GM21515 (cell line): ENCODE data around the gene ERC2.
"Not testable (repeated sequence)": the region's sequence is repeated elsewhere in the genome, so short reads cannot be mapped to it uniquely, and the experiment has no call there.

Experiments
- ATAC-seq: cut with Tn5 transposase; IDR thresholded peaks from one replicate; pipeline ENCODE4 v1.9.1; 2021; ENCODE audit not compliant: unreplicated experiment

Gene ERC2

DNA sequence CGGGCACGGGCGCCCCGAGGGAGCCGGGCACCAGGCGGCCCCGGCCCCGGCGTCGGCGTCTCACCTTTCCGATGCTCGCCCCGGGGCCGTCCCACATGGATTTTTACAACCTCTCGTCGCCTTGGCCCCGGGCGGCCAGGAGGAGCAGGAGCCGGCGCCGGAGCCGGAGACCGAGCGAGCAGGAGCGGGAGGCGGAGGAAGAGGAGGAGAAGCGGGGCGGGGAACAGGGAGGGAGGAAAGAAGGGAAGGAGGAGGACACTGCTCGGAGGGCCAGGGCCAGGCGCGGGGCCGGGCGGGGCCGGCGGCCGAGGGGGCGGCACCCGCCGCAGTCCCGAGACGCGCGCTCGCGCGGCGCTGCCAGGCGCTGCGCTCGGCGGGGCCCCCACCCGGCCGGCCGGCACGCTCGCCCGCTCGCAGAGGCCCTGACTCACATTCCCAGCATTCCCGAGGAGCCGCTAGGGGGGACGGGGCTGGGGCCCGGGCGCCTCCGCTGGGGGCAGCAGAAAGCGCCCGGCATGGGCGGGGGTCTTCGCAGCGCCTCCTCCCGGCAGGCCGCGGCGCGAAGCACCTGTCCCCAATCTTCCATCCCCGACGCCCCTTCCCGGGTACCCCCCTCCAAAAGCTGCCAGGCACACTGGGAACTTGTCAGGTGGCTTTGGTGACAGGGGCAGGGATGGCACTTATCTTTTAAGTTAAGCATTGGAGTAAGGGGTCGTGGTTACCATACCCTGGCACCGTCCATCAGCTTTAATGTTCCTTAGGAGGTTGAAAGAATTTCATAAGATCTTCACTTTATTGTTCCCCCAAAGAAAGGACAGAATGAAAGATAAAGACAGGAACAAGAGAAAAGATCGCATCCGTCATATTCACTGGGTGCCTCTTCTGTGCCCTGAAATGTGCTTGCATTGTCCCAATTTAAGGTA, at the start of gene ERC2:
TSS of gene ERC2 (minus strand) at position 284 of the 923 bp plus-strand sequence.
- no peak for ATAC-seq

DNA sequence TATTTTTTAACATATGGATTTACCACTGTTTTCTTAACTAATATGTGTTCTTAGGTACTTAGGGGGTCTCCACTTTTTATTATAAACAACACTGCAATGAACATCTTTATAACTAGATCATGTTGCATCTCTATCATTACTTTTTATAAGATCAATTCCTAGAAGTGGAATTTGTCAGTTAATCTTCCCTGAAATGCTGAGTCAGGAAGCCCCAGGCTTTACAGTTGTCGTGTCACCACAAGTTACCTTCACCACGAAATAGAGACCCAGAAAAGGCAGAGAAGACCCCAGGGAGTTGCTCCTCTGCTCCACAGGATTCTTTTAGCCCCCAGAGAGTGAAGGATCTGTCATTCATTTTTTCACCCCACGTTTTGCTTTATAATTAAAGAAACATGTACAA, 34.5 kb upstream of the ERC2 start:
- ATAC-seq = no peak

DNA sequence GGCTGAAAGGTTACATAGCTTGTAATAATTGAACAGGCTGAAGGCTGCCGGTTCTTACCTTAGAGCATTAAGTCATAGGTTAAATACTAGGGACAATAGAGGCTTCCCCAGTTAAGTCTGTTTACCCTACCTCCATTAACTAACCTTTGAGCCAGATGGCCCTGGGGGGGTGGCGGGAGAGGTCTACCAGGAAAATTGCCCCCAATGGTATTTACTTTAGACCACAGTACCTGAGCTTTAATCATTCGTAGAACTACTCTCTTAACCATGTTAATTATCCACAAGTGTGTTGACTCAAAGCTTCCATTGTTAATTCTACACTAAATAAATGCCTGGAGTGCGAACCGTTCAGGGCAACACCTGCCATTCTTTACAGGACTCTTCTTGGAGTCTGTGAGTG, 28.1 kb upstream of the ERC2 start:
- not testable (repeated sequence) for ATAC-seq

DNA sequence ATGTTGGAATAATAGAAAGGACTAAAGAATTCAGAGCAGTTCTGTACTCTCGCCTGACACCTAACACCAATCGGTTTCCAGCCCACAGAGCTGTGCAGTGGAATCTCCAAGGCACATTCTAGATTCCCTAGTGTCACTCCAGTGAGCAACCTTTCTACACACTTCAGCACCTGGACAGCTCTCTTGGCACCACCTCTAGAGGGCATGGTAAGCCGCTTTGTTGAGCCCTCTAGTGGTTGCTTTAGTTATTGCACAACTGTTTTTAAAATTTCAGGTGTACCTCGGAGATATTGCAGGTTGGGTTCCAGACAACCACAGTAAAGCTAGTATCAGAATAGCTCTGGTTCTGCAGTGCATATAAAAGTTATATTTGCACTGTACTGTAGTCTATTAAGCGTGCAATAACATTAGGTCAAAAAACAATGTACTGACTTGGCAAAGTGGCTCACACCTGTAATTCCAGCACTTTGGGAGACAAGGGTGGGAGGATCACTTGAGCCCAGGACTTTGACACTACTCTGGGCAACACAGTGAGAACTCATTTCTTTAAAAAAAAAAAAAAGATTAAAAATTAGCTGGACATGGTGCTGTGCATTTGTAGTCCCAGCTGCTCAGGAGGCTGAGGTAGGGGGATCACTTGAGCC, 26.5 kb upstream of the ERC2 start:
- ATAC-seq = peak; percentile 96

DNA sequence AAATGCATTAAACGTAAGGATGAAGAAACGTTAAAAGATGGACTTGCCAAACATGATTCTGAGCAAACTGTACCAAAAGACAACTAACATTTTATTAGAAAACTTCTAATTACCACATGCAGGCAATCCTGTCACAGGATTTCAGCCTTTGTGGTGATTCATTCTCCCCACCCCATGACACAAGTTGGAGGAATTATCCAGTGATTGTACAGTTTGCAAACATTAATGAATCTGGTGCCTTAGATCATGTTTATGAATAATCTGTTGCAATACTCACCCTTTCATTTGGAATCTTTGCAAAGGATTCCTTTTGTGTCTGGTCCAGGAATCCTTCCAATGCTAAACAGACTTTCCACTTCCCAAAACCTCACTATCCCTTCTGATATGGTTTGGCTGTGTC, 23.3 kb upstream of the ERC2 start:
- no peak for ATAC-seq

DNA sequence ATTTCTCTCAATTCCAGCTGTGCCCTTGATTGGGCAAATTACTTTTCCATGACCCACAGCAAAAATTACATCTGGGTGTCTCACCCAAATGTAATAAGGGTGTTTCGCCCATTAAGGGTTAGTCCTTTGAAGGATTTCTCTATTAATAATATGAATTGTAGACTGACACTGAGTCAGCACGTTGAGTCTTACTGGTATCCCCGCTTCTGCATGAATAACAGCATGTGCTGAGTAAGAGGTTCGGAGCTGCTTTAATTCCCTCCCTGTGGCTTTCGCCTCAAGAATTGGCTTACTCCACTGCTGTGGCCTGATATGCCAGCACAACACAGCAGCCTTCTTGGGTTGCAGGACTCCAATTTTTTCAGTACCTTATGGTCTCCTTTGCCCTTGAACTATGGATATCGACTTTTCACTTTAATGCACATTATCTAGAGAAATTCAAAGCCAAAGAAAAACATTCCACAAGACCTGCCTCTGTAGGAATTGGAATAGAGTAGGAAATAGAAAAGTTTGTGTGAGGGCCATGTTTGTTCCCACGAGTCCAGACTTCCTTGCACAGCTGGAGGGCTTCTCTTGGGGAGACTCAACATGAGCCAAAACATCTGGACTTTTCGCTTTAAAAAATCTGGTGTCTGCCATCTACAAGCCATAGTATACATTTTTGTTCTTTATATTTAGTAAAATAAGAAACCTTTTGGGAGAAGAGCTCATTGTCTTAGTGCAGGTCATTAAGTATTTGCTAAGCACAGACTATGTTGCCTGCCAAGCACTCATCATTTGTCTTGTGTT, 20.7 kb upstream of the ERC2 start:
- ATAC-seq = no peak

DNA sequence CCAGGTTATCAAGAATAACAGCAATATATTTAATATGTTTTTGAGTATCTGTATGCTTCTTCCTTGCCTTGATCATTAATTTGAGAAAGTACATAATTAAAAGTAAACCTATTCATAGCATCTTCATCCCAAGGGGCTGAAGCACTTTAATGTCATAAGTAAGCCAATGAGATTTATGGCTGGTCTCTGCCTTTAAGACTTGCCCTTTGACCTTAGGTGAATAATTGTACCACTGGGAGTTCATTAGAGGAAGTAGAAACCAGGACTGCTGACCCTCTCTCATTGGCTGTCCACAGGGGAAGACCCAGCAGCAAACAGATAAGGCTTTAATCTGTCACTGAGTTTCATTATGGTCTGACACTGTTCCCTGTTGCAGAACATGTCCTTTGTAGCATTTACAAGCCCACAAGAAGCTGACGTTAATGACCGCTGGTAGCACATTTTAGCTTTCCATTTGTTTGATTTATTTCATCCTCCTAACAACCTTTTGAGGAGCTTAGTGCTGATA, 16.3 kb upstream of the ERC2 start:
- no peak for ATAC-seq

DNA sequence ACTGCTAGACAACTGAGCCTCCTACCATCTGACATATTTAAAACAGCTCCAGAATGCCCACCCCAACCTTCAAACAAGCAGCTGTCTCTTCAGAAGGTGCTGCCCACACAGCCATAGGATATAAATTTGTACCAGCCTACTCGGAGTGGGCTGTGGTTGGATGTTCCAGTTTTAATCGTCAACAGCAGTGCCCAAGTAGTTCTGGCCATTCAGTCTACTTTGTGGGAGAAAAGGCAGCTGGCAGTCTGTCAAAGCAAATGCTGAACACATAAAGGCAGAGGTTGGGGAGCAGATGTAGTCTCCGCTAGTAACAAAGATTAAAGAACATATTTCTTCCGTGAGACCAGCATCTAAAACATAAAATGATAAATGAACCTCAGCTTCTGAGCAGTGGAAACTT, 15.9 kb upstream of the ERC2 start:
- no peak for ATAC-seq

DNA sequence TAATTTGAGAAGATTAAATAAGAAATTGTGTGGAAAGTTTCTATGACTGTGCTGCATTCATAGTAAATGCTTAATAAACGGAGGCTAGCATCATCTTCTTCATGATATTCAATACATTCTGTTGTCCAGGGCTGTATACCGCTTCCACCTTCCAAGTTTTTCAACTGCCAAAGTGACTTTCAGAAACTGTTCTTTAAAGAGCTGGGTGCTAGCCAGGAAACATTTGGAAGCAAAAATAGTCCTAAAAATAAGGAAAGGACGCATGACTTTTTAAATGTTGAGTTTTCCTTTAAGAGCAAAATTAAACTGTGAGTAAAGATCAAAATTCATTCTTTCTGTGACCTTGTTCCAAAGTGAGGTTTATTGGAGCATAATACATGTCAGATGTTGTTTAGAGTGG, 9.4 kb upstream of the ERC2 start:
- ATAC-seq = no peak

DNA sequence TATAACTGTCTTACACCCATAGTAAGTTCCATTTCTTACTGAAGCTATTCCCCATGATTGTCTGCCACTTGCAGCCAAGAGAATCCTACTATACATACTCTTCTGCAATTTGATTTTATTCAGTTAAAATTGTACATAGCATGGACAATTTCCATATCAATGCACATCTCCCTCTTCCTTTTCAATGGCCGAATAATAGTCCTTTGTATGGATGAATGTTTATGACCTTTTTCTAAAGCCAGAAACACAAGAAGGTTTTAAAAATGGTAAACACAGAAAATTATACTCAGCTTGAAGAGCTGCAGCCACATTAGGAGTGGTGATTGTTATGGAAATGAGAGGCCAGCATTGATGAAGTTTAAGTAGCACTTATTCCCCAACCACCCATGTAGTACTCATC, 8.5 kb upstream of the ERC2 start:
- no peak for ATAC-seq

DNA sequence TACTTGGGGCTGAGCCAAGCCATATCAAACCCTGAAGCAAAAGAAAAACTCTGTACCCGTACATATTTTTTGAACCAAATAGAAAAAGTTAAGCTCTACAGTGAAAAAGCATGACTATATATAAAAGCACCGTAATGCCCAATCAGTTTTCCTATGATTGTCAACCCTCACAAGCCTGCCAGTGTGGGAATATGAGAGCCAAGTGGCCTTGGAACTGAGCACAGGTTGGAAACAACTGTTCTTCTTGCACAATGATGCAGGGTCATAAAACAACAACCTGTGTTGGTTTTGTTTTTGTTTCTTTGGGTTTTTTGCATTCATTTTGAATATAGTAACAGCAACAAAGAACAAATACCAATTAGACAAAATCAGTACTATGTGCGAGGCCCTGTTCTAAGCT, 3.5 kb upstream of the ERC2 start:
- ATAC-seq = no peak

DNA sequence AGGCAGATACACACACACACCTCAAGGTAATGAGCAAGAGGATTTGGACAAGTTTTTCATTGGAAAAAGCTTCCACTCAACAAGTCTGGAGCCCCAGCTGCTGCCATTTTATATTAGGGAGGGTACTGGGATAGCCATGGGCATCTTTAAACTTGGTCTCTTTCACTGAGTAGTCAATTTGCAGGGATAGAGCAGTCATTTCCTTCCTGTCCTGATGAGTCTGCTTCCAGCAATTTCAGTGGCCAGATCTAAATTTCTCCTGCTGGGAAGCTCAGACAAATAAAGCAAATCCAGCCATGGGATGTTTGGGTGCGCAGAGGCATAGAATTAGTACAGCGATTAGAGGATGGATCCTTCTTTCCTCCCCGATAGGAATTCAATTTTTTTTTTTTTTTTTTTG, 874 bp upstream of the ERC2 start:
- no peak for ATAC-seq

DNA sequence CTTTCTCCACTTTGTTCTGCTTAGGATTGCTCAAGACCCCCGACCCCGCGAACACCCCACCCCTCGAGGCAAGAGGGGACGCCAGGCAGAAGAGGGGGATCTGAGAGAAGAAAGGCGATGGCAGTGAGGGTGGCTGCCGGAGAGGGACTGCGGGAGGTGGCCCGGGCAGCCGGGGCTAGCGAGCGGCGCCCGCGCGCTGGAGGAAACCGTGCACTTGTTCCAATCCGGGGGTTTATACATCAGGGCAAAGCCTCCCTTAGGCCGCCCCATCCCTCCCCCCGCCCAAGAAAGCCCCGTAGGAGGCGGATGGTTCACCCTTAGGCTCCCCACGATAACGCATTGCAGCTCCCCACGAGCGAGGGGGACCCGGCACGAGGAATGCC, 475 bp downstream of the ERC2 start:
- ATAC-seq = no peak

DNA sequence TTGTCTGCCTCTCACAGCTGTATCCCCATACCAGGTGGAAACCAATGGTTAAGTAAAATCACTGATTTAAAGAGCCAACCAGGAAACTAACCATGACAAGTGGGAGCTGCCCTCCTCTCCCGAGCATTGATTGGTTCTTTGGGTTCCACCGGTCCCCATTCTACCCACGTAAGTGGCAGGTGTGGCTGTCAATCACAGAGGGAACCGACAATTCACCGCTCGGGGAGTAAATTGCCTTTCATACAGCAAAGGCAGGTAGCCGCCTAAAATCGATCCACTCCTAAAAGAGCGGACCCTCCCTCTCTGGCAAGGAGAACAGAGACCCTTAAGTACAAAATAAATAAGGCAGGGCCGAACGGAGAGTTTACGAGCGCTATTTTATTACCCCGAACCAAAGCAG, 1.2 kb downstream of the ERC2 start:
- ATAC-seq = no peak

DNA sequence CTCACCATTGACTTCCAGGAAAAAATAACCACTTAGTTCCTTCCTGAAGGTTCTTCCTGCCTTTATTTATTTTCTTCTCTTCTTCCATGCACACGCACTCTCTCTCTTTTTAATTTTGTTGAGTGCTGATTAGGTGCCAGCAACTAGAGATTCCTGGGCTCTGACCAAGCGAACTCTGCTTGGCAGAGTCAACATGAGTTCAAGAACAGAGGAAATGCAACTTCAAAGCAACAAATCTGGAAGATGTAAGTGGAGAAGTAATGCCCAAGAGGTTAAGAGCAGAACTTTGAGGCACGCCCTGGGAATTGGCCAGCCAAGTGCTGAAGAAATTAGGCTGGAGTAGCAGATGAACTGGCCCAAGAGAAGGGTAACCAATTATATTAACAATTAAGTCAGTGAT, 8.5 kb downstream of the ERC2 start:
- ATAC-seq = no peak

DNA sequence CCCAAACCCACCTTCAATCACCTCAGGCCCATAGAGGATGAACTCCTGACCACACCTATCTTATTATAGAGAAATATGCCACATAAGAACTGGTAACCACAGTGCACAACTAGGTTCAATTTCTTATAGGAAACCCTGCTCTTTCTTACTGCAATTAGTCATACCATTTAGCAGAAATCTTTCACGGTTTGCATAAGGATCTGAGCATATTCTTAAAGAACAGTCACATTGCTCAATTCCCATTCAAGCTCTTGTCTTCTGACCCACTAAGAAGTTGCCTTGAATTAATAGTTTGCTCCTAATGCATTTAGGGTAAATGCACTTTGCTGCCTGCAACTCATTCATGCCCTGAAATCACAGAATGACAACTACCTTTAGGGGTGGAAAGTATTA, 9.2 kb downstream of the ERC2 start:
- no peak for ATAC-seq

DNA sequence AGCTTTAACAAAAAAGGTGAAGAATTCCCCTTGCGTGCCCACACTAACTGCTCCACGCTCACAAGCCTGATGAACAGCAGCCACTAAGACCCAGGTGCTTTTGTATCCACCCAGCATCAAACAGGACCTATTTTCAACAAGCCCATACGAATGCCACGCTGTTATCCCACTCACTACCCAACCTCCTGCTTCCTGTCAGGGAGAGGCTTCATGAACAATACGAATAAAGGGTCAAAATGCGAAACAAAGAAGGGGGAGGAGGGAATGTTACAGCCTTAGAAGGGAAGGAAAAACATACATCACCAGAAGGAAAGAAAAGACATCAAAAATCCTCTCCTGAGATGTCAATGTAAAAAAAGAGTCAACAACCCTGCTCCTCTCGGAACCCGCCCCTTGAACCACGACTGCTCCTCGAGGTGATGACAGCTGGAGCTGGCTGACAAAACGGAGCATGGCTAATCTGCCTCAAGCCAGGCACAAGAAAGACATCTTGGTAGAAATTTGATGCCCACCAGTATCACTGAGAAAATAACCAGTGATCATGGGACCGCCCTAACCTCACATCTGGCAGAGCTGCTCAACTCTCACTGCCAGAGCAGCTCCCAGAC, 9.7 kb downstream of the ERC2 start:
- ATAC-seq = no peak

DNA sequence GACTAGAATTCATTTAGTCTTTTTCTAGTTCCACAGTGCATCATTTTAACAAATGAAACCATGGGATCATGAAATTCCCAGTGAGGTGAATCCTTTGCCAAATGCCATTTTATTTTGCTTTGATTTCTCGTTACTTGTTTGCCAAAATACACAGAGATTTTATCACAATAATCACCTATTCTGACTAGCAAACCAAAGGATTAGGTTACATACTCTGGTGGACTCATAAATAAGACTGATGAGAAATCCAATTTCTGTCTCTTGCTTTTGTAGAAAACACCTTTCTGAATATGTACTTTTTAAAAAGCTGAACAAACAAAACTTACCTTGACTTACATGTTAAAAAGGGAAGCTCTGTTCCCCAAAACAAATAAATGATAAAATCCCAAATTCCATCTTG, 12.2 kb downstream of the ERC2 start:
- no peak for ATAC-seq

DNA sequence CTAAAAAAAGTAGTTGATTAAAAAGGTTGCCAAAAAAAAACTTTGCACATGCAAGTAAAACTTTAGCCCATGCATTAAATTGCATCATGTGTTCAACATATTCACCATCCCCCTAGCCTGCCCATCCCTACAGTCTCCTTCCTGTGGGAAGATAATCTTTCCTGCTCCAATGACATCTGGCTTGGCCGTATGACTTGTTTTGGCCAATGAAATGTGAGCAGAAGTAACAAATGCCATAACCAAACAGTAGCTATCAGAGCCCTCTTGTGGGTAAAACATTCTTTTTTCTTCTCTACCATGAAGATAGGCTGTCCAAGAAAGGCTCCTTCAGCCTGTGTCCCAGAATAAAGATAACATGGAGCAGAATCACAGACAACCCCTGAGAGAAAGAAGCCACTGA, 15.3 kb downstream of the ERC2 start:
- ATAC-seq = no peak

DNA sequence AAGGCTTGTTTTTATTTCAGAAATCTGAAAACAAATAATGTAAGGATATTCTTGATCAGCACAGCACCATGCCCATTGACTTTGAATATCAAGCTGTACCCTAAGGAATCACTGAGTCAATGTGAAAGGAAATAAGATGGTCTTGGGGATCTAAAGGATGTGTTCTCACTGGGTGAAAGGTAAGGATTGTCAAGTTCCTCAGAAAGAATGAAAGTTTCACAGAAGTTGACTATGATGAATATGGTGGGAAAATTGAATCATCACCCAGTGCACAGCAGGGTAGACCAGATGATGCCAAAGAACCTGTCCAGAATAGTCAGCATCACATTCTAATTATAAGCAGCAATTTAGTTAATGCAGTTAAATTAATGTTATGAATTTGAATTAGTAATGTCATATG, 16.2 kb downstream of the ERC2 start:
- ATAC-seq = no peak

DNA sequence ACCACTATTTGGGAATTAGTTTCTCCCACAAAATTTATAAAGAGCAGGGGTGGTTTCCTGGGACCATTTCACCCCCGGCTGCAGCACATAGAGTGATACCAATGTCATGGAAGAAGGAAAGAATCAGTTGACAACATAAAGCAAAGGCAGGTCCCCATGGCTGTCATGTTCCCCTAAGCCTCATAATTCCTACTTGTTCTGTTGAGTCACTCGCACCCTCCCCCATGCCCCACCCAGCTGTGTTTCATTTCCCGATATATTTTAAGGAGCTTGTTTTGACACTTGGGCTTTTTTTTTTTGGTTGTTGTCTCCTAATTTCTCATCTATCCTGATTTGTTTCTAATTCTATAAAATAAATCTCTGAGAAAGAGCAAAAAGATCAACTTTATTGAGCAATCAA, 24.9 kb downstream of the ERC2 start:
- no peak for ATAC-seq
